HG02970 (cell line): Measurements from ENCODE around the gene ENGASE.

Experiments used
- ATAC-seq: cut with Tn5 transposase; IDR thresholded peaks from one replicate; pipeline ENCODE4 v1.9.1; 2021; ENCODE audit warnings: mild to moderate bottlenecking, moderate library complexity, moderate number of reproducible peaks; ENCODE audit not compliant: unreplicated experiment, low FRiP score

ENGASE gene

DNA sequence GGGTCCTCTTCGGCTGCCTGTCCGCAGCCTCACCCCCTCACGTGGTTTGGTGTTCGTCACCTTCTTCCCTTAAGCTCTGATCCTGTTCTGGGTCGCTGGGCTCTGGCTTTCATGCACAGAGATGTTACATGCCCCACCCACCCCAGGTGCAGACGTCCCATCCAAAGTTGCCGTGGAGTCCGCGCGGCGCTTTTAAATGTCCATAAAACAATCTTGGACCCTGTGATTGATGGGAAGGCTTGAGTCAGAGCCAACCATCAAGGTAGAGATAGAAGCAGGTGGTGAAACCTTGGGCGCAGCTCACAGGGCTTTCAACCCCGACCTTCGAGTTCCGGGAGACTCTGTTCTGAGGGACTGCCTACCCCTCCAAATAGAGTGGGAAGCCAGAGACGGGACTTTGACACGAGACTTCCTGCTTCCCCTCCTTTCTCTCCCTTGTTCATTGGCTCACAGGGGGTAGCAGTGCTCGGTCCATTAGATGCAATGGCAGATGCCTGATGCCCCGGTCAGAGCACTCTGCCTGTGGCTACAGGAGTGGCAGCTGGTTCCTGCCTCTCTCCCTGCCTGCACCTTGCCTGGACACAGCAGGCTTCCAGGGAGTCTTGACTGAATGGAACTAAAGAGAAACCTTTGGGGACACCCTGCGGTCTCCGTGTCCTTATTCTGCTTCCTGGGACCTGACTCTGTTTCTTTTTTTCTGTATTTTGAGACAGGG lies 4.0 kb downstream of the ENGASE start:
- ATAC-seq: no peak

DNA sequence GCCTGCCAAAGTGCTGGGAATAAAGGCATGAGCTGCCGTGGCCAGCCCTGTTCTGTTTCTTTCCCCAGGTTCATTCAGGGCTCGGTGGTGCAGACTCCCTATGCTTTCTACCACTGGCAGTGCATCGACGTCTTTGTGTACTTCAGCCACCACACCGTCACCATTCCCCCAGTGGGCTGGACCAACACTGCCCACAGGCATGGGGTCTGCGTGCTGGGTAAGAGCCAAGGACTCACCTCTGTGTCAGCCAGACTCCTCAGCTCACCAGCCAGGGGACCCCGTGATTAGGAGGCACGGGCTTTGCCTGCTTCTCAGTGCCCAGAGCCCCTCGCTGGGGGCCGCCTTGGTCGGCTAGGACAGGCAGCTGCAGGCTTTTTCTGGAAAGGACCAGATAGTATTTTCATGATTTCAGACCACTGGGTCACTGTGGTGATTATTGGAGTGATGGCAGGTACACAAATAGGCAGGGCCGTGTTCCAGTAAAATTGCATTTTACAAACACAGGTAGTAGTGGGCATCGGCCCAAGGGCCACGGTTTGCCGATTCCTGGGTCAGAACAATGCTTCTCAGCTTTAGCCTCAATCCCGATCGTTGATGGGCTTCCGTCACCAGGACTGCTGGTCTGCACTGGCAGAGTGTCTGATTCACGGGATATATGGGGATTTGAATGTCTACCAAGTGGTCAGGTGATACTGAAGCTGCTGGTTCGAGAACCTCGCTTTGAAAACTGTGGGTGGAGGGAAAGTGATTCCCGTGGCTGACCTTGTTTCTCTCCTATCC lies 5.0 kb downstream of the ENGASE start:
- ATAC-seq: no peak

DNA sequence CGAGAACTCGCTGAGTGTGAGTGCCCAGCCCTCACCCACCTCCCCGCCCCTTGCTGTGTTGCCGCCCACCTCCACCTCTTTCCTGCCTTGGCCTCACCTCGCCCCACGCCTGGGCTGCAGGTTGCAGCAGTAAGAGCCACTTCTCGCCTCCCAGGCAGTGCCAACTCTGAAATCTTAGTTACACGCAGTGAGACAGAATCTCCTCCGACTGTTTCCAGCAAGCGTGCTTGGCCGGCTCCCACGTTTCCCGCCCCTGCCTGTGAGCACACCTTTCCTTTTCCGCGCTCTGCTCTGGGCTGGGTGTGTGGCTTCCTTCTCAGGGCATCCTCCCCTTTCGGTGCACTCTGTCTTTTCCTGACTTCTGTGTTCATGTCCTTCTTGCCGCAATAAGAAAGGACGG lies 5.7 kb downstream of the ENGASE start:
- no peak for ATAC-seq

DNA sequence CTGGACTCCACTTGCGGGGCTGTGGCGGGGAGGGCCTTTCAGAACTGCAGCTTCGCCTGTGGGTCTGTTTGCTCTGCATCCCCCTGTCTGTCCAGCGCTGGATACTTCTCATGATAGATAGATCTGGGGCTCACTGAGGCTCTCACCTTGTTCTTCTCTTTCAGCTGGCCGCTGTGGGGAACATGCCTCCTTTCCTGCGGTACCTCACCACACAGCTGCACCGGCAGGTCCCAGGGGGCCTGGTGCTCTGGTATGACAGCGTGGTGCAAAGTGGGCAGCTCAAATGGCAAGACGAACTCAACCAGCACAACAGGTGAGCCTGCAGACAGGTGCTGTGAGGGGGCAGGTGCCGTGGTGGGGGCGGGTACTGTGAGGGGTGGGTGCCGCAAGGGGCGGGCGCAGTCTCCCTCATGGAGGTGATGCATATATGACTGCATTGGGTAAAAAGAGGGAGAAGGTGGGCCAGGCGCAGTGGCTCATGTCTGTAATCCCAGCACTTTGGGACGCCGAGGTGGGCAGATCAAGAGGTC lies 6.2 kb downstream of the ENGASE start:
- ATAC-seq: no peak

DNA sequence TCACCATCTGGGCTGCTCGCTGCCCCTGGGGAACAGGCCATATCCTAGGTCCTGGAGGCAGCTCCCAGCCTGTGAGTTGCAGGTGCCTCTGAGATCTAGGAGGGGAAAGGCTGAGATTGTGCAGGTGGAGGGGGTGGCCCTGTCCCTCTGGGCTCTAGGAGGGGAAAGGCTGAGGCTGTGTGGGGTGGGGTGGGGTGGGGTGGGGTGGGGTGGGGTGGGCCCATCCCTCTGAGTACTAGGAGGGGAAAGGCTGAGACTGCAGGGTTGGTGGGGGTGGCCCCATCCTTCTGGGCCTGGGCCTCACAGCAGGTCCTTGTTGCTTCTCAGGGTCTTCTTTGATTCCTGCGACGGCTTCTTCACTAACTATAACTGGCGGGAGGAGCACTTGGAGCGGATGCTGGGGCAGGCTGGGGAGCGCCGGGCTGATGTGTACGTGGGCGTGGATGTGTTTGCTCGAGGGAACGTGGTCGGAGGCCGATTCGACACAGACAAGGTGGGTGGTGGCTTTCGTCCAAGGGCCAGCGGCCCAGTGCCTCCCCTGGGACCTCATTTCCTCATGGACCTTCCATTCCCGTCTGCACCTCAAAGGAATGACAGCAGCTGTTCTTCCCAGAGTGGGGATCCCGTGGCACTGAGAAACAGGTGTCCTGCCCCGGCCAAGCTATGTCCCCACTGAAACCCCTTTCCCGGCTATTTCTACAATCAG lies 7.1 kb downstream of the ENGASE start:
- no peak for ATAC-seq

DNA sequence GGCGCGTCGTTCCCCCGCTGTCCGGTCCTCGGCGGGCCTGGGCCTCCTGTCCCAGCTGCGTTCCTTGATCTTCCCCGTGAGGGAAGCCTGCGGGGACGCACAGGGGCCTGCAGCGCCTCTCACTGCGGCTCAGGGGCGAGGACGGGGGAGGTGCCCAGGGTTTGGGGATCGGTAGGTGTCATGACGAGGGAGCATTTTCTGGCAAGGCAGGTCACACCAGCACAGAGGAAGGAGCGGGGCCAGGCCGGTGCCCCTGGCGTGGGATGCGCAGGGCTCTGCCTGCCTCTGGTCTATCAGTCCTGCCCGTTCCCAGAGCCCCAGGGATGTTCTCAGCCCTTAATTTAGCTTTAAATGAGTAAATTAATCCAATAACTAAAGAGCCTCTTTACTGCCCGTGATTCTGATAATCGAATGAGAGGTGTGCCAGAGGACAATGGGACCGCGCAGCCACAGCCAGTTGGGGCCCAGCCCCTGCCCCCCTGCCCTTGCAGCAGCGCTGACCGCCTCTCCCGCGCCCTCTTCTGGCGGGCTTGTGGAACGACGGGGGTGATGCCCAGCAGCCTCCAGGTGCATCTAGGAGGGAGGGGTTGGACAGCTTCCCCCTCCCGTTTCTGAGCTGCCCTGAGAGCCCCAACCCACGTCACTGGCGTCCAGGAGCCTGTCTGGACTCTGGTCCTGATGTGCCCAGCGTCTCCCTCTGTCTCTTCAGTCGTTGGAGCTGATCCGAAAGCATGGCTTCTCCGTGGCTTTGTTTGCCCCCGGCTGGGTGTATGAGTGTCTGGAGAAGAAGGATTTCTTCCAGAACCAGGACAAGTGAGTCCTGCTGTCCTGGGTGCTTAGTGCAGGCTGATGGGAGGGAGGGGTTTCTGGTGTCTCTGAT lies 7.9 kb downstream of the ENGASE start:
- ATAC-seq: no peak

DNA sequence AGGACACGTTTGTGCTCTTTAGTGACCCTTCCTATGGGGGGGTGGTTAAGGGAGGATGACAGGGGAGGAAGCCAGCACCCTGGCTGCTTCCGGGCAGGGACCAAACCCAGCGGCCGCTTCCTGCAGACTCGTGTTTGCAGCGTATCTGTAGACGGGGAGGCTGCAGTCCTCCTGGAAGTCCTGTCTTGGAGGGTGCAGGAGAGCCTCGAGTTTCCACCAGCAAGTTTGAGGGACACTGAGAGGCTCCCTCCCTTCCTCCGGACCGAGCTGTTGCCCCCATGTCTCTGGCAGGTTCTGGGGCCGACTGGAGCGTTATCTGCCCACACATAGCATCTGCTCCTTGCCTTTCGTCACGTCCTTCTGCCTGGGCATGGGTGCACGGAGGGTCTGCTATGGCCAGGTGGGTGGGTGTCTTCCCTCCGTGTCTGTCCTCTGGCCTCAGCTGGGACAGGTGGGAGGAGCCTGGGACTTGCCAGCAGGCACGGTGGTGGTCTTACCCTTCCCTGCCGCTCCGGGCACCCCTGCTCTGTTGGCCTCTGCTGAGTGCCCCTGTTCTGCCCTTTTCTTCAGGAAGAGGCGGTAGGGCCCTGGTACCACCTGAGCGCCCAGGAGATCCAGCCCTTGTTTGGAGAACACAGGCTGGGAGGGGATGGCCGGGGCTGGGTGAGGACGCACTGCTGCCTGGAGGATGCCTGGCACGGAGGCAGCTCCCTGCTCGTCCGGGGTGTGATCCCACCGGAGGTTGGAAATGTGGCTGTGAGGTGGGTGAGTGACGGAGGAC lies 8.8 kb downstream of the ENGASE start:
- ATAC-seq: no peak

DNA sequence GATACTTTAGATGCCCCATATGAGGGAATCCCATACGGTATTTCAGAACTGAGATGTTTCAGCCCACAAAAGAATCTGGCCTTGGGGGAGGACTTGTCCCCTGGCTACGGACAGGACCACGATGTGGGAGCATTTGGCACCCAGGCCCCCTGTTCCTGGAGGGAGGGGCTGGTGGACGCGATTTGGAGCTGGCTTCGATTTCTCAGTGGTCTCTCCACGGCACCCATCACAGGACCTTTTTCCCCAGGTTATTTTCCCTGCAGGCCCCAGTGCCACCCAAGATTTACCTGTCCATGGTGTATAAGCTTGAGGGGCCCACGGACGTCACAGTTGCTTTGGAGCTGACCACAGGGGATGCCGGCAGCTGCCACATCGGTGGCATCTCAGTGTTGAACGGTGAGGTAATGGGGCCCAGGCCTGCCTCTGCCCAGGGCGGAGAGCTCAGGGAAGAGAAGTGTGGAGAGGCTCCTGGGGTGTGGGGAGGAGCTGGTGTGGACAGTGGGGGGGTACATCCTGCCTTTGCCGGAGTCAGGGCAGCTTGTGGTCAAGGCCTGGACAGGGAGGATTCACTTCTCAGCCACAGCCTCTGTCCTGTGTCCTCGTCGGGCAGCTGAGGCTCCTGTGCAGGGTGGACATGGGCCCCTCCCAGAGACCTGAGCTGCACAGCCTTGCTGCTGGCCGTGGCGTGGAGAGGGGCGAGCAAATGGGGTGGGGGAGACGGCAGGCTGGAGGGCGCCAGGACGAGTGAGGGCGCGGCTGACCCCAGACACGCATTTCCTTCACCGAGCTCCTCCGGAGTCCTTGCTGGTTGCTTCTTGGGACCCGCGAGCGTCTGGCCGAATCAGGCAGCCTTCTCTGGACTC lies 9.9 kb downstream of the ENGASE start:
- ATAC-seq: no peak

DNA sequence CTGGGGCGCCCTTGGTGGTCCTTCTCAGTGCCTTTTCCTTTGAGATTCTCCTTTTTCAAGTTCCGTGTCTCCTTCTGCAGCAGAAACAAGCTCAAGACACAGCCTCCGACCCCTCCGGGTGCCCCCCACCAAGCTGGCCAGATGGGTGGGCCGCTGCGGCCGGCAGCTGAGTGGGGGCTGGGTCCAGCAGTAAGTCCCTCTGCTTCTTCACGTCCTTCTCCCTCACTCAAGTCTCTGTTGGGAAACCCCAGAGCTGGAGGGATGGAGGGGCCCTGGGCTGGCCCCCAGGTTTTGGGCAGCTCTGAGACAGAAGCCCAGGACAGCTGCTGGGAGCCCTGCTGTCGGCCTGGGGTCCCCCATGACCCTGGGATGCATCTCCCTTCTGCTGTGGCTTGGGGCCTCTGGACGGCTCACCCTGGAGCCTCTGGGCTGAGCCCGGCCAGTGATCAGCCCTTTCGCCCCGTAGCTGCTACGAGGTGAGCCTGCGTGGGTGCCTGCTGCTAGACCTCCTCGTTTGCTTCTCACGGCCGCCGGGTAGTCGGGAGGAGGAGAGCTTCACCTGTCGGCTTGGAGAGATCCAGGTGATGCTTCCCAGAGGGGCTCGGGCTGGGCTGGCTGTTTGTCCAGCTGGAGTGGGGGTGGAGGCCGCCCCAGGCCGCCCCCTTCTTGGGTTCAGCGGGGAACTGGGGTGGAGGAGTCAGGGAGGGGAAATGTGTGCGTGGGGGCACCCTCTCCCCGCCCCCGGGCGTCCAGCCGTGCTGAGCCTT lies 10.7 kb downstream of the ENGASE start:
- ATAC-seq: no peak

DNA sequence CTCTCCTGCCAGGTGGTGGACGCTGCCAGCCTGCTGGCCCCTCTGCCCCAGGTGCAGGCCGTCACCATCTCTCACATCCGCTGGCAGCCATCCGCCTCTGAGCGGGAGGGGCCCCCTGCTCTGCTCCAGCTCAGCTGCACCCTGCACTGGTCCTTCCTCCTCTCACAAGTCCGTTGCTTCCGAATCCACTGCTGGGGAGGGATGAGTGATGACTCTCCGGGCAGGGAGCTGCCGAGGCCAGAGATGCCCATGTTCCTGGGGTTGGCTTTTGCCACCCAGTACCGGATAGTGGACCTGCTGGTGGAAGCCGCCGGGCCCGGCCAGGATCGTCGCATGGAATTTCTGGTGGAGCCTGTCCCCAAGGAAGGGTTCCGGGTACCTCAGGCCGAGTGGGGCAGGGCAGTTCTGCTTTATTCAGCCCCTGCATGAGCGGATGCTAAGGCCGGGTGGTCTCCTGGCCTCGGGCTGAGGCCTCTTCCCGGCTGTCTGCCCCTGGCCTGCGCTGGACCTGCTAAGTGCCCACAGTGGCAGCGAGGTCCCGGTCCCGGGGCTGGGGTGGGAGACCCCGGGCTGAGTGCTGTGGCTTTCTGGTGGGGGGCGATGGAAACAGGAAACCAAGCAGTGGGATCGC lies 11.4 kb downstream of the ENGASE start:
- no peak for ATAC-seq

DNA sequence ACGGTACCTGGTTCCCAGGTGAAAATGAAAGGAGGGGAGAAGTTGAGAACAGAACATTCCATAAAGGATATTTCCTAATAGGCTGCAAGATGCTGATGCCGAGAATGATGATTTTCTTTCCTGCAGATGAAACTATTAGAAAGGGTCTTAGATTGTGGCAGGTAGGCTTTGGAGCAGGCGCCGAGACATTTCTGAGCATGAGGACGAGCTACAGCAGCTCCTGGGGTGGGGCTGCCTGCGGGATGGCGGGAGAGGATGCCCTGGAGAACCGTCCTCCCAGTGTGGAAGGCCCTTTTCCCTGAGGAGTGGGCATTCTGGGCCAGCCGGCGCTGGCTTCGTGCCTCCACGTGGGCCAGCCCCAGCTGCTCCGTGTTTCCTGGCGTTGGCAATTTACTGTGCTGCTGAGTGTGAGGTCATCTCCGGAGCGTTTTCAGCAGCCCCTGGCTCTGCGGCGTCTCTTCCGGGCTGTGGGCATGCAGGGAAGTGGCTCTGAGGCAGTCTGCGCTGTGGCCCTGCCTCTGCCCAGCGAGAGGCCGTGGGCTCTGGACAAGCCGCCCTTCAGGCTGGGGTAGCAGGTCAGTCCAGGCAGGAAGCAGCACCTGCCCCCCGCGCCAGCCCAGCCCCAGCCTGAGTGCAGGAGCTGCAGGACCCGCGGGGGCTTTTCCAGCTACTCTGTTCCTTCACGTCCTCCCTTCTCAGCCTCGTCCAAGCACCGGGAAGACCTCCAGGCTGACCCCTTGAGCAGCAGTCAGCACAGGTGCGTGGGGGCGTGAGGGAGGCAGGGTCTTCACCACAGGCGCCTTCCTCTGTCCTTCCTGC lies 12.2 kb downstream of the ENGASE start:
- ATAC-seq: no peak

DNA sequence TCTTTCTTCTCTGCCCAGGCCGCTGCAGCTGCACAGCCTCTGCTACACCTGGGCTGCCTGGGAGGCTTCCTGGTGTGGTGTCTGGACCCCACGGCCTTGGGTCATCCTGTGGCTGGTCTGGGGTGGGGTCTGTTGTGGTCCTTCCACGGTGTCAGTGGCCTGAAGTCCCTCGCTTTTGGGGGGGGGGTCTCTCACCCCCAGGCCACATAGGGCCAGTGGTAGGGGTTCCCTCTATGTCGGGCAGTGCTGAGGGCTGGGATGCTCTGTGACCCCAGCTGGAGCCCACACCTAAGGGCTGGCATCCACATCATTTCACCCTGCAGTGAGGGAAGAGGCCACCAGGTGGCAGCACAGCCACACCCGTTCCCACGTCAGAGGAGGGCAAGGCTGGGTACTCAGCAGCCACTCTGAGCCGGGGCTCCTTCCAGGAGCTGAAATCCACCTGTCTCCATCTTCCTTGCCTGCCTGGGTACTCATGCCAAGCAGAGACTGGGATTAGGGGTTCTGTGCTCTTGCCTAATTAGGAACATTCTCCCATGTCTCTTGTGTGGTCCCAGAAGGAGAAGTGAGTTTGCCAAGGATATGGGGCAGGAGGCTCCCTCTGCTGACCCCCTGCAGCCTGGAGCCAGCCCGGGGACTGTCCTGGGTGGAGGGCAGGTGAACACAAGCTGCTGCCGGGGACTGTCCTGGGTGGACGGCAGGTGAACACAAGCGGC lies 13.0 kb downstream of the ENGASE start:
- ATAC-seq: no peak

DNA sequence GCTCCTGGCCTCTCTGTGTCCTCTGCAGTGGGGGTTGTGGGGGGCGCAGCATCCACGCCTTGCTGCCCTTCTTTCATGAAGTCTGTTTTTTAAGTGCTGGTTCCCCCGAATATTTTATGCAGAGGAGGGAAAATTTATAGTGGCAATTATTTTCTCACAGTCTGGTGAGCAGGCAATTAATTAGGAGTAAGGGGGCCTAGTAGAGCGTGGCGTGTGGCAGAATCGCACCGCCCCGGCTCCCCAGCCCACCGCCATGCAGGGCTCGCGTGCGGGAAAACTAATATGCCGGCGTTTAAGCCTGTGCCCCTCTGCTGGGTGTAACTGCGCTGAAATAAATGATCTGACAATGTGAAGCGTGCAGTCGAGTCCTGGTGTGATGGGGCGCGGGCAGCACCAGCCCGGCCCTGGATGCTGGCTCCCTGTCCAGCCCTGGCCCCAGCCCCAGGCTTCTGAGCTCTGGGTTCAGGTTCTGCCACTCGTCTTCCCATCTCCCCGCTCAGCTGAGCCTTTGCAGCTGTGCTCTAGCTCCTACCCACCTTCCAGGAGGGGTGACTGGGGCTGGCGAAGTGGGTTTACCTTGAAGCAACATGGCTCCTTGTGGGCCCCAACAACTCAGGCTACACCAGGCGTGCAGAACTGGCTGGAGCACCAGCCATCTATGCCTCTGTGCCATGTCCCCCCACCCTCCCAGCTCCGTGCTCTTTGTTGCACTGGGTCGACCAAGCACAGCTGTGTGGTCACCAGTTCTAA lies 13.8 kb downstream of the ENGASE start:
- ATAC-seq: no peak

DNA sequence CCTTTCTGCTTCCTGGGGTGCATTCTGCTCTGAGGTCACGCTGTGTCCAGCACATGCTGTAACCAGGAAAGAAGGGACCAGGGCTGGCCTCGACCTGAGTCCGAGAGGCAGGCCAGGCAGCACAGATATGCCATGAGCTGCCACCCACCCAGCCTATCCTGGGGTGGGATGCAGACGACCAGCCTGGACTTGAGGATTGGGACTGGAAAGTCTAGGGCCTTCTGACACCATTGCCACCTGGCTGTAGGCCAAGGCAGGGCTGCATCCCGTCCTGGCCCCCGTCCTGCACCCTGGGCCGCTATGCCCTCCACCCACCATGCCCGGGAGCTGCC lies 14.3 kb downstream of the ENGASE start:
- ATAC-seq: no peak

DNA sequence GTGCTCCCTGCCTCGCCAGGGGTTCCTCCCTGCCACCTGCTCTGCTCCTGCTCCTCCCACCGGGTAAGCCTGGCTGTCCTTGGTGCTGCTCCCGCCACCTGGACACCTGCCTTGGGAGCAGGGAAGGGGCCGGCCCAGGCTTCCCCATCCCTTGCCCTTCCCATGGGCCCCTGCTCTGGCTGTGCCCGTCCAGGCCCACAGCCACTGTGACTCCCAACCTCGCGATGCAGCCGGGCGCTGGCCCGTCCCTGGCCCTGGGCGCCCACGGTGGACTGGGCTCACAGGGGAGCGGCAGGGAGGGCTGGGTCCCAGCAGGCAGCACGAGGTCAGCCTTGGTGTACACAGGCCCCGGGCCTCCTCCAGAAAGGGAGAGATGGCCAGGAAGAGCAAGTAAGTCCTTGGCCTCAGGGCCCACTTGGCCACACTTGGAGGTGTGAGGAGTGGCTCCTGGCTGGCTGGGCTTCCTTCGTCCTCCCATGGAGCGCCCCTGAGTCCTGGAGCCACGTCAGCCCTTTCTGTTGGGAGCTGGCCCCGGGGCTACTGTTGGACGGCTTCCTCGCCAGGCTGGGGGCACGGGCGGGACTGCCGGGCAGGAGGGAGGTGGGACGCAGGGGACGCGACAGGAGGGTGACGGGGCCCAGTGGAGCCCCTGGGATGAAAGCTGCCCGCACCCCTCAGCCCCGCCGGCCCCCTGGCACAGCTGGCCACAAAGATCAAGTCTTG lies 15.3 kb downstream of the ENGASE start:
- ATAC-seq: no peak
